Caco-2 (cell line): Measurements from ENCODE around the gene TAF5L. TPM values are rescaled to one million over a fixed set of nuclear protein-coding genes. Genes with fewer than 3 reads are reported as not detected.

ENCODE experiments used
- BruUV-seq: library from RNA; stranded (reverse); fragments of 400-500 nt; replicated peaks from 2 replicates; lab custom pipeline; 2021; lab: Mats Ljungman, UMichigan
- CTCF ChIA-PET: fragments of 300-600 bp; sonication (Branson Sonifier 250); formaldehyde crosslinking; loops from one replicate; lab custom pipeline; 2022; ENCODE audit warnings: antibody characterized with exemption; lab: Charles Lee
- POLR2A ChIA-PET: fragments of 300-600 bp; sonication (Branson Sonifier 250); formaldehyde crosslinking; loops from one replicate; lab custom pipeline; 2022; ENCODE audit warnings: antibody characterized with exemption; lab: Charles Lee
- DNase-seq, 2 experiments: peaks; one replicate each; pipeline versions ENCODE4 v3.0.0 to v3.0.0-alpha.2; 2020 to 2022
- H3K27me3 ChIP-seq: replicated peaks from 2 replicates; pipeline ENCODE4 v1.6.0; 2011; ENCODE audit warnings: low read length; ENCODE audit not compliant: control insufficient read depth, insufficient read depth
- H3K36me3 ChIP-seq: 2 replicates; pipeline ENCODE4 v1.5.1; 2011; ENCODE audit warnings: low read length; ENCODE audit not compliant: control insufficient read depth, insufficient read depth
- H3K4me1 ChIP-seq: fragments of 250-450 bp; sonication (Bioruptor Pico); 2 replicates; pipeline ENCODE4 v1.5.1; 2020; ENCODE audit warnings: mild to moderate bottlenecking
- H3K4me3 ChIP-seq: 2 replicates; pipeline ENCODE4 v1.5.1; 2011; ENCODE audit warnings: low read depth, mild to moderate bottlenecking, control low read depth, low read length
- H3K9me3 ChIP-seq: fragments of 250-450 bp; sonication (Bioruptor Pico); 2 replicates; pipeline ENCODE4 v1.5.1; 2020; ENCODE audit warnings: mild to moderate bottlenecking, moderate library complexity
- H3K27ac Mint-ChIP-seq: one replicate; pipeline ENCODE4 v1.8.0; 2022; ENCODE audit warnings: mixed read lengths; ENCODE audit not compliant: unreplicated experiment
- H3K27me3 Mint-ChIP-seq: one replicate; pipeline ENCODE4 v1.8.0; 2022; ENCODE audit warnings: mixed read lengths; ENCODE audit not compliant: insufficient read depth, unreplicated experiment
- H3K36me3 Mint-ChIP-seq: one replicate; pipeline ENCODE4 v1.8.0; 2022; ENCODE audit warnings: mild to moderate bottlenecking, mixed read lengths; ENCODE audit not compliant: insufficient read depth, unreplicated experiment
- H3K4me1 Mint-ChIP-seq: one replicate; pipeline ENCODE4 v1.8.0; 2022; ENCODE audit warnings: low read depth, mixed read lengths; ENCODE audit not compliant: unreplicated experiment
- H3K4me3 Mint-ChIP-seq: one replicate; pipeline ENCODE4 v1.8.0; 2022; ENCODE audit warnings: mild to moderate bottlenecking, moderate library complexity, mixed read lengths; ENCODE audit not compliant: unreplicated experiment
- H3K9me3 Mint-ChIP-seq: one replicate; pipeline ENCODE4 v1.8.0; 2022; ENCODE audit warnings: mixed read lengths; ENCODE audit not compliant: unreplicated experiment
- CTCF ChIP-seq, 2 experiments: fragments of 200-600 bp in 1 of 2; IDR thresholded peaks; 1 replicate in 1 of 2; 2 replicates in 1 of 2; pipeline versions ENCODE4 v1.5.1 to v1.8.0; 2011 to 2022; ENCODE audit warnings: antibody characterized with exemption in 1 of 2, control low read depth in 1 of 2, inconsistent platforms in 1 of 2, low read depth in 1 of 2, low read length in 1 of 2, mild to moderate bottlenecking in 1 of 2, moderate library complexity in 1 of 2; ENCODE audit not compliant: insufficient read depth in 1 of 2, severe bottlenecking in 1 of 2, unreplicated experiment in 1 of 2
- intact Hi-C: fragments of 100-400 bp; cut with micrococcal nuclease; formaldehyde crosslinking; loops from one replicate; pipeline ENCODE4 v1.10.0; 2022; ENCODE audit not compliant: unreplicated experiment
- total RNA-seq: library from RNA; stranded (reverse); gene quantifications from 2 replicates; pipeline ENCODE4 v1.2.3, GENCODE V29; 2022

TAF5L gene
- total RNA-seq, 1 experiment from 2014 or later: 23.8 TPM

GRCh38 chr1:229585338-229585737 is 40.6 kb downstream of the TAF5L start:
- ChIA-PET CTCF (no interaction called here), POLR2A (interaction anchor here (0.7 kb wide), 1 partner anchor 84 kb away, joined by 11 read pairs; no protein-coding TSS in a partner anchor)
- no peak overlapping the region for H3K27ac Mint-ChIP-seq
- no TSS peak for BruUV-seq
- no peak overlapping the region for H3K4me3 Mint-ChIP-seq
- no peaks in the 10 kb centered on the region for H3K9me3 ChIP-seq
- H3K36me3 Mint-ChIP-seq: no peaks in the 10 kb centered on the region
- H3K4me1 ChIP-seq: peaks cover 7% of the 10 kb centered on the region; the same call in 1 of the 2 replicates
- intact Hi-C loops: no loop called here
- no peaks in the 10 kb centered on the region for H3K4me1 Mint-ChIP-seq
- H3K27me3 Mint-ChIP-seq: no peaks in the 10 kb centered on the region
- no peak for TF ChIP-seq CTCF (IDR thresholded peaks at IDR 0.05; ENCODE audit: insufficient read depth in 1 of 2, low read depth in 1 of 2, low read length in 1 of 2, severe bottlenecking in 1 of 2, unreplicated experiment in 1 of 2)
- no peaks in the 10 kb centered on the region for H3K9me3 Mint-ChIP-seq
- H3K36me3 ChIP-seq: no peaks in the 10 kb centered on the region
- H3K27me3 ChIP-seq: no peaks in the 10 kb centered on the region
- H3K4me3 ChIP-seq: no peak overlapping the region
- DNase-seq: no peak

GRCh38 chr1:229582715-229583114 is 43.2 kb downstream of the TAF5L start:
- ChIA-PET CTCF (interaction anchor here (0.9 kb wide), 1 partner anchor 24 kb away, joined by 3 read pairs; the partner anchor contains the start of gene ABCB10), POLR2A (no interaction called here)
- Histone ChIP-seq H3K9me3 (no peaks in the 10 kb centered on the region), H3K4me1 (peaks cover 7% of the 10 kb centered on the region; the same call in 1 of the 2 replicates), H3K27me3 (no peaks in the 10 kb centered on the region), H3K36me3 (no peaks in the 10 kb centered on the region), H3K4me3 (no peak overlapping the region)
- no TSS peak for BruUV-seq
- H3K4me1 Mint-ChIP-seq: no peaks in the 10 kb centered on the region
- H3K27ac Mint-ChIP-seq: no peak overlapping the region
- H3K9me3 Mint-ChIP-seq: no peaks in the 10 kb centered on the region
- no peak for TF ChIP-seq CTCF (IDR thresholded peaks at IDR 0.05; ENCODE audit: insufficient read depth in 1 of 2, low read depth in 1 of 2, low read length in 1 of 2, severe bottlenecking in 1 of 2, unreplicated experiment in 1 of 2)
- no peak for DNase-seq
- no peak overlapping the region for H3K4me3 Mint-ChIP-seq
- intact Hi-C loops: no loop called here
- no peaks in the 10 kb centered on the region for H3K27me3 Mint-ChIP-seq
- H3K36me3 Mint-ChIP-seq: no peaks in the 10 kb centered on the region

GRCh38 chr1:229582011-229582694 is 43.8 kb downstream of the TAF5L start:
- Mint-ChIP-seq H3K27me3 (no peaks in the 10 kb centered on the region), H3K9me3 (no peaks in the 10 kb centered on the region), H3K36me3 (no peaks in the 10 kb centered on the region), H3K4me1 (no peaks in the 10 kb centered on the region), H3K4me3 (no peak overlapping the region), H3K27ac (no peak overlapping the region)
- H3K9me3 ChIP-seq: no peaks in the 10 kb centered on the region
- POLR2A ChIA-PET: no interaction called here
- DNase-seq: peak in 1 of 2 experiments; percentile 19
- no peaks in the 10 kb centered on the region for H3K27me3 ChIP-seq
- CTCF ChIA-PET: interaction anchor here (0.9 kb wide), 1 partner anchor 23 kb away, joined by 3 read pairs; the partner anchor contains the start of gene ABCB10
- no peak overlapping the region for H3K4me3 ChIP-seq
- no peak for TF ChIP-seq CTCF (IDR thresholded peaks at IDR 0.05; ENCODE audit: insufficient read depth in 1 of 2, low read depth in 1 of 2, low read length in 1 of 2, severe bottlenecking in 1 of 2, unreplicated experiment in 1 of 2)
- no peaks in the 10 kb centered on the region for H3K36me3 ChIP-seq
- intact Hi-C loops: no loop called here
- no TSS peak for BruUV-seq
- H3K4me1 ChIP-seq: peaks cover 7% of the 10 kb centered on the region; the same call in 1 of the 2 replicates
